BE2C (cell line): ENCODE results near the gene ADAMTSL3.
"Not testable (repeated sequence)": the region's sequence is repeated elsewhere in the genome, so short reads cannot be mapped to it uniquely, and the experiment has no call there.

Experiments used
- DNase-seq: peaks from one replicate; pipeline ENCODE4 v3.0.0-alpha.2; 2020
- H3K27me3 ChIP-seq: fragments of 250-450 bp; sonication (Bioruptor Pico); 2 replicates; pipeline ENCODE4 v1.5.1; 2020; ENCODE audit warnings: mild to moderate bottlenecking
- H3K36me3 ChIP-seq: fragments of 250-450 bp; sonication (Bioruptor Pico); 2 replicates; pipeline ENCODE4 v1.5.1; 2020; ENCODE audit warnings: mild to moderate bottlenecking
- H3K4me1 ChIP-seq: fragments of 250-450 bp; sonication (Bioruptor Pico); 2 replicates; pipeline ENCODE4 v1.5.1; 2020
- H3K4me3 ChIP-seq: 2 replicates; pipeline ENCODE4 v1.5.1; 2011; ENCODE audit warnings: low read depth, low read length
- H3K9me3 ChIP-seq: fragments of 250-450 bp; sonication (Bioruptor Pico); 2 replicates; pipeline ENCODE4 v1.5.1; 2020
- TF ChIP-seq, protein P1 (sequence below): IDR thresholded peaks from 2 replicates; pipeline ENCODE4 v1.5.1; 2012; ENCODE audit warnings: mild to moderate bottlenecking, low read depth, low read length

Gene ADAMTSL3

DNA sequence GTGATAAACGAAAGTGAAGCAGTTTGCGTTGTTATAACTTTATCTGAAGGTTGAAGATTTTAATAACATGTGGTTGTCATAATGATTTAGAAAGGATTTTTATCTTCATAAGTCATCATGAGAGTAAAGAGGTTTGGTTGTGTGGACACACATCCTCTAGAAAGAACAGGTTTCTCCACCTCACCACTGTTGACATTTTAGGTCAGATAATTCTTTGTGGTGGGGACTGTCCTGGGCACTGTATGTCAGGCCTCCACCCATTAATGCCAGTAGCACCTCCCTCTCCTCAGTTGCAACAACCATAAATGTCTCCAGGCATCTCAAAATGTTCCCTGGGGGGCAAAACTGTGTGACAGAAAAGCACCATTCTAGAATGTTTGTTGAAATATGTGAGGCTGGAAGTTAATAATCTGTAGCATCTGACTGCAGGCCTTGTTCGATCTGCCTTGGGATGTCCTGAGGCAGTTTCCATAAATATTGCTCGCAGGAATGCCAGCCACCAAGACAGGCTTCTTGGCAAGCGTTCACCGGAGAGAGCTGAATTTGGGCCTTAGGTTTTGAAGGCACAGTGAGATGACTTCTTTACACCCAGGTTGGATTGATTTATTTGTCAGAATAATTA lies 100.1 kb downstream of the ADAMTSL3 start:
- Histone ChIP-seq H3K9me3 (no peaks in the 10 kb centered on the region), H3K27me3 (no peaks in the 10 kb centered on the region), H3K4me1 (no peaks in the 10 kb centered on the region), H3K4me3 (no peak overlapping the region), H3K36me3 (no peaks in the 10 kb centered on the region)
- TF ChIP-seq, protein P1, sequence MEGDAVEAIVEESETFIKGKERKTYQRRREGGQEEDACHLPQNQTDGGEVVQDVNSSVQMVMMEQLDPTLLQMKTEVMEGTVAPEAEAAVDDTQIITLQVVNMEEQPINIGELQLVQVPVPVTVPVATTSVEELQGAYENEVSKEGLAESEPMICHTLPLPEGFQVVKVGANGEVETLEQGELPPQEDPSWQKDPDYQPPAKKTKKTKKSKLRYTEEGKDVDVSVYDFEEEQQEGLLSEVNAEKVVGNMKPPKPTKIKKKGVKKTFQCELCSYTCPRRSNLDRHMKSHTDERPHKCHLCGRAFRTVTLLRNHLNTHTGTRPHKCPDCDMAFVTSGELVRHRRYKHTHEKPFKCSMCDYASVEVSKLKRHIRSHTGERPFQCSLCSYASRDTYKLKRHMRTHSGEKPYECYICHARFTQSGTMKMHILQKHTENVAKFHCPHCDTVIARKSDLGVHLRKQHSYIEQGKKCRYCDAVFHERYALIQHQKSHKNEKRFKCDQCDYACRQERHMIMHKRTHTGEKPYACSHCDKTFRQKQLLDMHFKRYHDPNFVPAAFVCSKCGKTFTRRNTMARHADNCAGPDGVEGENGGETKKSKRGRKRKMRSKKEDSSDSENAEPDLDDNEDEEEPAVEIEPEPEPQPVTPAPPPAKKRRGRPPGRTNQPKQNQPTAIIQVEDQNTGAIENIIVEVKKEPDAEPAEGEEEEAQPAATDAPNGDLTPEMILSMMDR = no peak
- no peak for DNase-seq

DNA sequence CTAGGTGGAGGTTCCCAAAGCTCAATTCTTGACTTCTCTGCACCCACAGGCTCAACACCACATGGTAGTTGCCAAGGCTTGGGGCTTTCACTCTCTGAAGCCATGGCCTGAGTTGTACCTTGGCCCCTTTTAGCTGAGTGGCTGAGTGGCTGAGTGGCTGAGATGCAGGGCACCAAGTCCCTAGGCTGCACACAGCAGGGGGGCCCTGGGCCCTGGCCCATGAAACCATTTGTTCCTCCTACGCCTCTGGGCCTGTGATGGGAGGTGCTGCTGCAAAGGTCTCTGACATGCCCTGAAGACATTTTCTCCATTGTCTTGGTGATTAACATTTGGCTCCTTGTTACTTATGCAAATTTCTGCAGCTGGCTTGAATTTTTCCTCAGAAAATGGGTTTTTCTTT lies 103.4 kb downstream of the ADAMTSL3 start:
- not testable (repeated sequence) for H3K4me3 ChIP-seq, H3K36me3 ChIP-seq, H3K9me3 ChIP-seq, DNase-seq, H3K4me1 ChIP-seq, H3K27me3 ChIP-seq

DNA sequence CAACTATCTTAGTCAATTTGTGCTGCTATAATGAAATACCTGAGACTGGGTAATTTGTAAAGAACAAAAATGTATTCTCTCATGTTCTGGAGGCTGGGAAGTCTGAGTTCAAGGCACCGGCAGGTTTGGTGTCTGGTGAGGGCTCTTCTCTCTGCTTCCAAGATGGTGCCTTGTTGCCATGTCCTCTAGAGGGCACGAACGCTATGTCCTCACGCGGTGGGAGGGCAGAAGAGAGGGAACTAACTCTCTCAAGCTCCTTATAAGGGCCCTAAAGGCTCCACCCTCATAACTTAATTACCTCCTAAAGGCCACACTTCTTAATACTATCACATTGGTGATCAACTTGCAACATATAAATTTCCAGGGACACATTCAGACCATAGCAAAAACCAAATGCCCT lies 108.4 kb downstream of the ADAMTSL3 start:
- Histone ChIP-seq H3K4me1 (no peaks in the 10 kb centered on the region), H3K4me3 (no peak overlapping the region), H3K9me3 (no peaks in the 10 kb centered on the region), H3K36me3 (no peaks in the 10 kb centered on the region), H3K27me3 (no peaks in the 10 kb centered on the region)
- no peak for DNase-seq
- TF ChIP-seq, protein P1 = no peak

DNA sequence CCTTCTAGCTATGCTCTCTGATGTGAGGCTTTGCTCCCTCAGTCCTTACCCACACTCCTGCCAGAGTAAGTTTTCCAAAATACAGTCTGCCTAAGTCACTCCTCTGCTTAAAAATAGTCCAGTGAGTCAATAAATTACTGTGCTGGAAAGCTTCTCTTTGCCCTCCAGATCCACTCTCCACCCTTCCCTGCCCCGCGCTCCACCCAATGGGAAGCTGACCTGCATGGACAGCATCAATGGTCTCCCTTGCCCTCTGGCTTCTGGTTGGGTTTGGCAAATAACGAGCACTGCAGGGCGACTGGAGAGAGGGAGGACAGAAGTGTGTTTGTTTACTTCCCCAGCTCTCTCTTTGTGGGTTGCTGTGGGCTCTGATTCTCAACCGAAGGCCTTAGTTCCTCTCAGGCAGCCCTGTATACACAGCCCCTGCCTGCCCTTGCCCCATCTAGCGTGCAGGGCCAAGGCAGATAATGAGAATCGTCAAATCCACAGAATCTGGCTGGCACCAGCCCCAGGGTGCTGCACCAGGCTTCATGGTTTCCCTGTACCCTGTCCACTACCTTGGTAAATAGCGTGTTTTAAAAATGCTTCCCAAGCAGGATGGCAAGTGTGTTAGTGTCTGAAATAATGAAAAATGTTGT lies 110.4 kb downstream of the ADAMTSL3 start:
- Histone ChIP-seq H3K27me3 (no peaks in the 10 kb centered on the region), H3K36me3 (no peaks in the 10 kb centered on the region), H3K4me1 (no peaks in the 10 kb centered on the region), H3K9me3 (no peaks in the 10 kb centered on the region), H3K4me3 (no peak overlapping the region)
- DNase-seq = no peak
- TF ChIP-seq, protein P1 = no peak

DNA sequence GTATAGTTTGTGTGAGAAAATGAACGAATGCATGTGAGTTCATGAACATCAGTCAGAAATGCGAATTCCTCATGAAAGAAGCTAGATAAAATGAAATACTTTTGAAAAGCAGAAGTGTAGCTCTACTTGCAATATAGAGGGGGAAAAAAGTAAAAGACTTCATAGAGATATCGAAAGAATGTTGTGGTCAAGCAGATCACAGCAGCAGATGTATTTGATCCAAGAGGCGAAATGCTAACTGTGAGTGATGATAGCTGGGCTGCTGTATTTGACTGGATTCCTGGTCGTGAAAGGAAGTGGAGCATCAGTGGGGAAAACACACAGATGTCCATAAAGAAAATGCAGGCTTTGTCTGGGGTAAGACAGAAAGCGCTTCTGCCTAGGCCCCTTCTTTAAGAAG lies 112.4 kb downstream of the ADAMTSL3 start:
- DNase-seq = no peak
- TF ChIP-seq, protein P1 = no peak
- H3K4me1 ChIP-seq = no peaks in the 10 kb centered on the region
- H3K36me3 ChIP-seq = no peaks in the 10 kb centered on the region
- H3K9me3 ChIP-seq = no peaks in the 10 kb centered on the region
- H3K4me3 ChIP-seq = no peak overlapping the region
- no peaks in the 10 kb centered on the region for H3K27me3 ChIP-seq

DNA sequence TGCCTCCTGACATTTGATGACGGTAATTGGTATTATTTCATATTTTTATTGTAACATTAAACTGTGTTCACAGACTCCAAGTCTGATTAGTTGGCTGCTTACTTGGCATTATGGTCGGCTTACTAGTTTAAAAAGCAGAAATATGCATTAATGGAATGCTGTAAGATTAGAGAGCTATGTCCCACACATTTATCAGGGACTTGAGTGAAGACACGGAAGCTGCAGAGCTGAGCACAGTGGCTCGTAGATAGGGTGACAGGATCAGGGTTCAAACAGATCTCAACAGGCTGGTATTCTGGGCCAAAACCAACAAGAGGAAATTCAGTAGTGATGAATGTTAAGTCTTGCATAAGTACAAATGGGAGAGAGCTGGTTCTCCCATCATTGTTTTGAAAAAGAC lies 113.8 kb downstream of the ADAMTSL3 start:
- H3K36me3 ChIP-seq = no peaks in the 10 kb centered on the region
- H3K4me3 ChIP-seq = no peak overlapping the region
- TF ChIP-seq, protein P1 = no peak
- H3K27me3 ChIP-seq = no peaks in the 10 kb centered on the region
- no peaks in the 10 kb centered on the region for H3K9me3 ChIP-seq
- no peak for DNase-seq
- H3K4me1 ChIP-seq = no peaks in the 10 kb centered on the region
